GM12878 (cell line): Measurements from ENCODE around the gene ATG5. TPM values are rescaled to one million over a fixed set of nuclear protein-coding genes. Genes with fewer than 3 reads are reported as not detected.

ENCODE experiments used
- ATAC-seq: fragments of 200-7000 bp; cut with Tn5 transposase; 3 replicates; pipeline ENCODE4 v1.9.1; 2020; ENCODE audit warnings: mild to moderate bottlenecking, moderate library complexity
- BruUV-seq: library from RNA; stranded (reverse); fragments of 400-500 nt; replicated peaks from 2 replicates; lab custom pipeline; 2021; lab: Mats Ljungman, UMichigan
- CTCF ChIA-PET: fragments of 300-600 bp; sonication (Branson Sonifier 250); formaldehyde crosslinking; extraction: SDS; loops from one replicate; lab custom pipeline; 2021; ENCODE audit warnings: inconsistent platforms; lab: Yijun Ruan, JAX
- POLR2A ChIA-PET: fragments of 350-600 bp; formaldehyde crosslinking; extraction: SDS; loops from one replicate; lab custom pipeline; 2021; ENCODE audit warnings: inconsistent platforms; lab: Charles Lee
- RAD21 ChIA-PET: fragments of 300-600 bp; sonication (Branson Sonifier 250); formaldehyde crosslinking; loops from one replicate; lab custom pipeline; 2023; ENCODE audit warnings: antibody characterized with exemption; ENCODE audit not compliant: unreplicated experiment; lab: Charles Lee
- SMC1A ChIA-PET: fragments of 300-600 bp; sonication (Branson Sonifier 250); formaldehyde crosslinking; loops from one replicate; lab custom pipeline; 2023; ENCODE audit not compliant: unreplicated experiment, uncharacterized antibody; lab: Charles Lee
- DNase-seq: peaks from one replicate; pipeline ENCODE4 v3.0.0-alpha.2; 2011; ENCODE audit warnings: low read depth, low spot score
- FAIRE-seq: peaks from 3 replicates; lab custom pipeline; 2011; peaks lifted over from hg19 to GRCh38; lab: Jason Lieb, UNC
- H2AFZ ChIP-seq: 2 replicates; pipeline ENCODE4 v1.6.0; 2011; ENCODE audit warnings: low read depth, low read length, control low read depth; ENCODE audit not compliant: control insufficient read depth
- H3K27ac ChIP-seq: 2 replicates; pipeline ENCODE4 v1.5.1; 2011; ENCODE audit warnings: control low read depth; ENCODE audit not compliant: control insufficient read depth, insufficient read depth
- H3K27me3 ChIP-seq, 2 experiments: replicated peaks in 1 of 2; 2 replicates each; pipeline versions ENCODE4 v1.6.0 to v1.6.1; 2011; ENCODE audit warnings: low read length in 1 of 2; ENCODE audit not compliant: control insufficient read depth in 2 of 2, insufficient read depth in 2 of 2
- H3K36me3 ChIP-seq, 2 experiments: 2 replicates each; pipeline ENCODE4 v1.5.1; 2011; ENCODE audit warnings: low read length in 1 of 2; ENCODE audit not compliant: control insufficient read depth in 2 of 2, insufficient read depth in 2 of 2
- H3K4me1 ChIP-seq: 2 replicates; pipeline ENCODE4 v1.6.1; 2011; ENCODE audit warnings: mild to moderate bottlenecking, low read length, moderate library complexity, mixed read lengths; ENCODE audit not compliant: control insufficient read depth, insufficient read depth
- H3K4me2 ChIP-seq: 2 replicates; pipeline ENCODE4 v1.6.0; 2011; ENCODE audit warnings: control low read depth; ENCODE audit not compliant: control insufficient read depth, insufficient read depth
- H3K4me3 ChIP-seq: fragments of 200-600 bp; sonication (generic); 2 replicates; pipeline ENCODE4 v1.5.1; 2016
- H3K79me2 ChIP-seq: 2 replicates; pipeline ENCODE4 v1.6.0; 2011; ENCODE audit warnings: low read length; ENCODE audit not compliant: control insufficient read depth, insufficient read depth
- H3K9ac ChIP-seq: 2 replicates; pipeline ENCODE4 v1.8.0; 2011; ENCODE audit warnings: low read length, control low read depth, mixed read lengths; ENCODE audit not compliant: control insufficient read depth, insufficient read depth
- H3K9me3 ChIP-seq: replicated peaks from 3 replicates; pipeline ENCODE4 v1.5.1; 2011; ENCODE audit warnings: mild to moderate bottlenecking, low read length; ENCODE audit not compliant: control insufficient read depth, insufficient read depth
- H4K20me1 ChIP-seq: 2 replicates; pipeline ENCODE4 v1.6.0; 2011; ENCODE audit not compliant: control insufficient read depth, insufficient read depth
- BCL3 ChIP-seq: IDR thresholded peaks from 2 replicates; pipeline ENCODE4 v1.6.1; 2011; ENCODE audit warnings: borderline replicate concordance, low read depth, mild to moderate bottlenecking, moderate library complexity, low read length; ENCODE audit not compliant: insufficient read depth, poor library complexity, severe bottlenecking
- EZH2 ChIP-seq: IDR thresholded peaks from 2 replicates; pipeline ENCODE4 v1.6.1; 2012; ENCODE audit warnings: low read depth, mild to moderate bottlenecking, control low read depth, inconsistent platforms, low read length, borderline replicate concordance; ENCODE audit not compliant: control insufficient read depth
- GABPA ChIP-seq: IDR thresholded peaks from 2 replicates; pipeline ENCODE4 v1.6.1; 2014; ENCODE audit warnings: antibody characterized with exemption, low read depth, mild to moderate bottlenecking, inconsistent platforms
- PAX5 ChIP-seq: IDR thresholded peaks from 2 replicates; pipeline ENCODE4 v1.6.1; 2011; ENCODE audit warnings: low read depth, low read length, borderline replicate concordance
- PAX8 ChIP-seq: fragments of 450-650 bp; IDR thresholded peaks from 2 replicates; pipeline ENCODE4 v1.6.1; 2017; ENCODE audit warnings: mild to moderate bottlenecking, moderate library complexity
- POLR2AphosphoS5 ChIP-seq: IDR thresholded peaks from 2 replicates; pipeline ENCODE4 v1.6.1; 2011; ENCODE audit warnings: mild to moderate bottlenecking, low read length, inconsistent platforms
- RUNX3 ChIP-seq: IDR thresholded peaks from 2 replicates; pipeline ENCODE4 v1.6.1; 2012; ENCODE audit warnings: low read length, inconsistent platforms
- SREBF1 ChIP-seq: IDR thresholded peaks from 2 replicates; pipeline ENCODE4 v1.6.1; 2012; ENCODE audit warnings: mild to moderate bottlenecking, low read length
- TCF3 ChIP-seq: IDR thresholded peaks from 2 replicates; pipeline ENCODE4 v1.6.1; 2012; ENCODE audit warnings: low read depth, mild to moderate bottlenecking, low read length, borderline replicate concordance; ENCODE audit not compliant: insufficient read depth
- ZBTB4 ChIP-seq: fragments of 450-650 bp; formaldehyde crosslinking; IDR thresholded peaks from 2 replicates; pipeline ENCODE4 v1.4.0; 2022; ENCODE audit warnings: mild to moderate bottlenecking, moderate library complexity
- ZNF217 ChIP-seq: fragments of 450-650 bp; IDR thresholded peaks from 2 replicates; pipeline ENCODE4 v1.6.1; 2017; ENCODE audit warnings: antibody characterized with exemption, mild to moderate bottlenecking
- WGBS: methylation state at CpG from one replicate; pipeline ENCODE4 v1.1.6; 2016; ENCODE audit warnings: low lambda C conversion rate; ENCODE audit not compliant: insufficient replicate concordance, insufficient coverage; ENCODE audit errors: missing lambda C conversion rate; 5-methylcytosine and 5-hydroxymethylcytosine counted together
- in situ Hi-C: fragments of 300-500 bp; cut with MboI; formaldehyde crosslinking; loops from 9 replicates; pipeline ENCODE4 v1.14.3; 2018; ENCODE audit warnings: mixed read lengths
- intact Hi-C: fragments of 100-400 bp; cut with micrococcal nuclease; formaldehyde crosslinking; loops from one replicate; pipeline ENCODE4 v1.14.2; 2022; ENCODE audit not compliant: unreplicated experiment
- polyA plus RNA-seq, 11 experiments: library from polyadenylated mRNA; depleted of rRNA in 4 of 11; unstranded in 6 of 11; stranded (reverse) in 5 of 11; fragments of >200 nt; fragmentation: Nextera tagmentation in 4 of 11; fragmentation: Illumina TruSeq in 1 of 11; extraction: Ambion mirVana in 4 of 11; extraction: Trizol in 1 of 11; gene quantifications; 1 replicate in 1 of 11; 2 replicates in 10 of 11; pipeline versions ENCODE4 v1.2.1 to v1.2.3, GENCODE V29; 2011 to 2016; ENCODE audit warnings: inconsistent platforms in 2 of 11, missing spikeins in 2 of 11, low read depth in 1 of 11
- total RNA-seq, 4 experiments: library from RNA; depleted of rRNA in 3 of 4; stranded (reverse); fragments of >200 nt in 3 of 4; fragmentation: Illumina TruSeq in 1 of 4; extraction: Trizol in 1 of 4; gene quantifications; 2 replicates each; pipeline versions ENCODE4 v1.2.1 to v1.2.3, GENCODE V29; 2013 to 2021
- TF ChIP-seq, protein P1 (sequence below): fragments of 450-650 bp; IDR thresholded peaks from 2 replicates; pipeline ENCODE4 v1.6.1; 2017; ENCODE audit warnings: mild to moderate bottlenecking, low read depth, inconsistent platforms; ENCODE audit not compliant: poor library complexity, severe bottlenecking
- TF ChIP-seq, protein P2 (sequence below): fragments of 450-650 bp; IDR thresholded peaks from 2 replicates; pipeline ENCODE4 v1.6.1; 2016; ENCODE audit warnings: mild to moderate bottlenecking

The ATG5 gene
- total and polyA plus RNA-seq, 10 of the 15 experiments (the other 5 are each of a cell fraction or from before 2014, with no cell fraction given) = 12.9 to 51.8 (median 23.9) TPM

DNA sequence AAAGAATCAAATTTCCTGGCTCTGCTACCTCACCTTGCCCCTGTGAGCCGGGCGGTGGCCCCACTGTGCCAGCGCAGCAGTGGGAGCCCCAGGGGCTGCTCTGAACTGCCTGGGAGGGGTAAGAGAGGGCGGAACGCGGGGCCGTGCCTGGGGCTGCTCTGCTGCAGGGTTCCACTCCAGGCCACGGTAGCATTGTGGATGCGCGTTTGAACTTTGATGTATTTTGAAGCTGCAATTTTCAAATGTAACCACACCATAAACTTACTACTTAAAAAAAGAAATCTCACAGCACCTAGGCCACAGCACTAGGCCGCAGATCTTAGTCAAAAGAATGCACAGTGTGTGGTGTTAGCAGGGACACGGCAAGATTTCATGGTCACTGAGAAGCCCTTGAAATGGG lies 181.9 kb downstream of the ATG5 start (continued):
- TF ChIP-seq PAX8 (no peak), SREBF1 (no peak), RUNX3 (no peak)
- TF ChIP-seq, protein P1, sequence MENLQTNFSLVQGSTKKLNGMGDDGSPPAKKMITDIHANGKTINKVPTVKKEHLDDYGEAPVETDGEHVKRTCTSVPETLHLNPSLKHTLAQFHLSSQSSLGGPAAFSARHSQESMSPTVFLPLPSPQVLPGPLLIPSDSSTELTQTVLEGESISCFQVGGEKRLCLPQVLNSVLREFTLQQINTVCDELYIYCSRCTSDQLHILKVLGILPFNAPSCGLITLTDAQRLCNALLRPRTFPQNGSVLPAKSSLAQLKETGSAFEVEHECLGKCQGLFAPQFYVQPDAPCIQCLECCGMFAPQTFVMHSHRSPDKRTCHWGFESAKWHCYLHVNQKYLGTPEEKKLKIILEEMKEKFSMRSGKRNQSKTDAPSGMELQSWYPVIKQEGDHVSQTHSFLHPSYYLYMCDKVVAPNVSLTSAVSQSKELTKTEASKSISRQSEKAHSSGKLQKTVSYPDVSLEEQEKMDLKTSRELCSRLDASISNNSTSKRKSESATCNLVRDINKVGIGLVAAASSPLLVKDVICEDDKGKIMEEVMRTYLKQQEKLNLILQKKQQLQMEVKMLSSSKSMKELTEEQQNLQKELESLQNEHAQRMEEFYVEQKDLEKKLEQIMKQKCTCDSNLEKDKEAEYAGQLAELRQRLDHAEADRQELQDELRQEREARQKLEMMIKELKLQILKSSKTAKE = no peak

- Histone ChIP-seq H4K20me1 (no peaks in the 10 kb centered on the region), H3K27ac (peak overlapping the region; percentile 91), H3K4me3 (no peak overlapping the region), H3K27me3 (no peaks in the 10 kb centered on the region), H3K4me1 (peaks cover 67% of the 10 kb centered on the region), H3K4me2 (no peak overlapping the region), H2AFZ (no peak overlapping the region), H3K36me3 (no peaks in the 10 kb centered on the region), H3K9me3 (no peaks in the 10 kb centered on the region), H3K9ac (0 out of 2 replicates have a peak overlapping the region, but pooled peaks have one; percentile 18), H3K79me2 (no peaks in the 10 kb centered on the region)
- POLR2A ChIA-PET = interaction anchor here (1.4 to 4.7 kb wide), 3 partner anchors 16 to 39 kb away, joined by 3 to 28 read pairs (median 14); no protein-coding TSS in a partner anchor
- intact Hi-C loops = no loop called here
- DNase-seq = no peak
- ATAC-seq = no peak
- SMC1A ChIA-PET = interaction anchor here (1.1 to 18.2 kb wide), 14 partner anchors 13 to 685 kb away, joined by 3 to 217 read pairs (median 19); partner anchors contain the start of gene PRDM1
- CTCF ChIA-PET = interaction anchor here (0.8 to 4.2 kb wide), 11 partner anchors 8 to 660 kb away, joined by 3 to 61 read pairs (median 6); no protein-coding TSS in a partner anchor
- in situ Hi-C loops = no loop called here
- WGBS = 87% methylated on average over 2 of the region's 2 CpGs
- RAD21 ChIA-PET = interaction anchor here (0.8 to 8.7 kb wide), 13 partner anchors 14 to 79 kb away, joined by 3 to 90 read pairs (median 6); partner anchors contain the start of gene PRDM1
- no TSS peak for BruUV-seq
- FAIRE-seq = no peak
- no peak for TF ChIP-seq RUNX3
- TF ChIP-seq EZH2 = no peak
- no peak for TF ChIP-seq POLR2AphosphoS5
- no peak for TF ChIP-seq GABPA
- no peak for TF ChIP-seq PAX5
- TF ChIP-seq, protein P2, sequence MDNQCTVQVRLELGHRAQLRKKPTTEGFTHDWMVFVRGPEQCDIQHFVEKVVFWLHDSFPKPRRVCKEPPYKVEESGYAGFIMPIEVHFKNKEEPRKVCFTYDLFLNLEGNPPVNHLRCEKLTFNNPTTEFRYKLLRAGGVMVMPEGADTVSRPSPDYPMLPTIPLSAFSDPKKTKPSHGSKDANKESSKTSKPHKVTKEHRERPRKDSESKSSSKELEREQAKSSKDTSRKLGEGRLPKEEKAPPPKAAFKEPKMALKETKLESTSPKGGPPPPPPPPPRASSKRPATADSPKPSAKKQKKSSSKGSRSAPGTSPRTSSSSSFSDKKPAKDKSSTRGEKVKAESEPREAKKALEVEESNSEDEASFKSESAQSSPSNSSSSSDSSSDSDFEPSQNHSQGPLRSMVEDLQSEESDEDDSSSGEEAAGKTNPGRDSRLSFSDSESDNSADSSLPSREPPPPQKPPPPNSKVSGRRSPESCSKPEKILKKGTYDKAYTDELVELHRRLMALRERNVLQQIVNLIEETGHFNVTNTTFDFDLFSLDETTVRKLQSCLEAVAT = no peak
- no peak for TF ChIP-seq BCL3
- TF ChIP-seq ZBTB4 (CRISPR knock-in tag) = no peak
- TF ChIP-seq ZNF217 = no peak
- TF ChIP-seq TCF3 = no peak
Measured at GRCh38 chr6:106142876-106143431, 182.6 kb downstream of the ATG5 start.
